Measurements from ENCODE around the gene CPB2.

The CPB2 gene

DNA sequence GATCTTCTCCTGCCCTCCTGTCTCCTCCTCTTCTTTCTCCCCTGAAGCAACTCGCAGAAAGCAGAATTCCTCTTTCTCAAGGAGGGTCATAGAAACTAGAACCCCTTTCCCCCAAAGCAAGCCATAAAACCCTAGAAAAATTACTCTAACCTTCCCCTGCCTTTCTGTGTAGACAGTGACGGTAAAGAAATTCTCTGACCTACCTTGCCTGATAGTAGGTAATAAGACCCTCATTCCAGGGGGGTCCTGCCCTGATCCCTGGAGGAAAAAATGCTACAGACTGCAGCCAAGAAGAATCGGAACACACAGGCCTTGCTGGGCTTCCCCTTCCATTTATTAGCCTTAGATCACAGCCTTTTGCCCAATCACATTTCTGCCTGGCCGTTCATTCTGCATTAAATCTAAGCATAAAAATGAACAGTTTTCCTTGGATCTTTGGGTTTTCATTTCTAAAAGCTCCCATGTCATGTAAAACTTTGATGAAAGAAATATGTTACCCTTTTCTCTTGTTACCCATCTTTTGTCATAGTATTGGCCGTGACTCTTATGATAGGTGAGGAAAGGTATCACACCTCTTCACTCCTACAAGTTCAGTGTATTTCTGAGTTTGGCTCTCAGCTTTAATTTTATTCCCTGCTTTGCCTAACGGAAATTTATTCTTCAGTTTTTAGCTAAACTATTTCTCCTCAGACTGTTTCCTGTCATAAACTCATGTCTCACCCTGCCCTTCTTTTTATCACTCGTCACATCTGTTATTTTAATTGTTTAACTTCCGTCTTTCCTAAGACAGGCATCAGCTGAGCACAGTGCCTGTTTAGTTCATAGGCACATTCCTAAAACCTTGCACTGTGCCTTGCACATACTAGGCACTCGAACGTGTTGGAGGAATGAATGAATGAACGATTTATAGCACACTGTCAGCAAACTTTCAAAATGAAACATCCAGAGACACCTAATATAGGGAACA, 20.4 kb upstream of the CPB2 start:
- in situ Hi-C loops (cut with MboI; ENCODE audit: low sequenced_read_pairs, unreplicated experiment) = loop anchor here (25.0 kb wide), 1 partner anchor 313 kb away; no protein-coding TSS in a partner anchor
- DNase-seq (ENCODE audit: low spot score) = no peak
- TF ChIP-seq, protein P1, sequence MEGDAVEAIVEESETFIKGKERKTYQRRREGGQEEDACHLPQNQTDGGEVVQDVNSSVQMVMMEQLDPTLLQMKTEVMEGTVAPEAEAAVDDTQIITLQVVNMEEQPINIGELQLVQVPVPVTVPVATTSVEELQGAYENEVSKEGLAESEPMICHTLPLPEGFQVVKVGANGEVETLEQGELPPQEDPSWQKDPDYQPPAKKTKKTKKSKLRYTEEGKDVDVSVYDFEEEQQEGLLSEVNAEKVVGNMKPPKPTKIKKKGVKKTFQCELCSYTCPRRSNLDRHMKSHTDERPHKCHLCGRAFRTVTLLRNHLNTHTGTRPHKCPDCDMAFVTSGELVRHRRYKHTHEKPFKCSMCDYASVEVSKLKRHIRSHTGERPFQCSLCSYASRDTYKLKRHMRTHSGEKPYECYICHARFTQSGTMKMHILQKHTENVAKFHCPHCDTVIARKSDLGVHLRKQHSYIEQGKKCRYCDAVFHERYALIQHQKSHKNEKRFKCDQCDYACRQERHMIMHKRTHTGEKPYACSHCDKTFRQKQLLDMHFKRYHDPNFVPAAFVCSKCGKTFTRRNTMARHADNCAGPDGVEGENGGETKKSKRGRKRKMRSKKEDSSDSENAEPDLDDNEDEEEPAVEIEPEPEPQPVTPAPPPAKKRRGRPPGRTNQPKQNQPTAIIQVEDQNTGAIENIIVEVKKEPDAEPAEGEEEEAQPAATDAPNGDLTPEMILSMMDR (IDR thresholded peaks at IDR 0.05; ENCODE audit: borderline replicate concordance, control extremely low read depth, extremely low read depth, insufficient read depth, missing control alignments) = no peak

DNA sequence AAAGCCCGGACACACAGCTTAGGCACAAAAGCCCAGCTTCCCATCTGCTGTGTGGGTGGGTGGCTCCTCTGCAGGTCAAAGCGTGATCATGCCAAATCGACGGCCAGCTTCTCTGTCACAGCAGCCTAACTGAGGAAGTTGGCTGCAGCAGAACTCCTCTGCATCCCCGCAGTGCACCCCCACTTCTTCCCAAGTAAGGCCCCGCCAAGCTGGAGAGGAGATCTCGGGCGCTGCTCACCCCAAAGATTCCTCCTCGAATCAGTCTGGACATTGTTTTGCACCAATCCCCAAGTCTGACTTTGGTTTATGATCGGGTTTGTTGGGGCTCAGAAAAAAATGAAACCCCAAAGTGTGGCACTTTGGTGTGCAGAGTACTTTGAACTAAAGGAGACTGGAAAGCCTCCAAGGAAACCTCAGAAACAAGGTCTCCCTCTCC, 19.7 kb upstream of the CPB2 start:
- in situ Hi-C loops (cut with MboI; ENCODE audit: low sequenced_read_pairs, unreplicated experiment) = loop anchor here (25.0 kb wide), 1 partner anchor 312 kb away; no protein-coding TSS in a partner anchor
- no peak for DNase-seq (ENCODE audit: low spot score)
- TF ChIP-seq, protein P1 (IDR thresholded peaks at IDR 0.05; ENCODE audit: borderline replicate concordance, control extremely low read depth, extremely low read depth, insufficient read depth, missing control alignments) = no peak

DNA sequence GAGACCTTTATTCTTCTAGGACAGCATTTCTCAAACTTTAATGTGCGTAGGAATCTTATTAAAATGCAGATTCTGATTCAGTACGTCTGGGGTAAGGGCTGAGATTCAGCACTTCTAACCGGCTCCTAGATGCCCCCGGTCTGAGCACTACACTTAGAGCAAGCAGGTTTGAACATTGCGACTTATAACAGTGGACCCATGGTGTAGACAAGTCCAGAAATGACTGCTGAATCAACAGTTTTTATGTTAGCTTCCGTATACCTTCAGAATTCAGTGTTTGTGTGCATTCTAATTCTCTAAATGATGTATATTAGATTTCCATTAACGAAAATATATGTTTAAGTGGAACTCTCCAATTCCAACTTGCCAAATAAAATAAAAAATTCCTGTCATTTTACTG, 17.5 kb upstream of the CPB2 start:
- TF ChIP-seq, protein P1 (IDR thresholded peaks at IDR 0.05; ENCODE audit: borderline replicate concordance, control extremely low read depth, extremely low read depth, insufficient read depth, missing control alignments) = no peak
- no peak for DNase-seq (ENCODE audit: low spot score)
- in situ Hi-C loops (cut with MboI; ENCODE audit: low sequenced_read_pairs, unreplicated experiment) = loop anchor here (25.0 kb wide), 1 partner anchor 310 kb away; no protein-coding TSS in a partner anchor

DNA sequence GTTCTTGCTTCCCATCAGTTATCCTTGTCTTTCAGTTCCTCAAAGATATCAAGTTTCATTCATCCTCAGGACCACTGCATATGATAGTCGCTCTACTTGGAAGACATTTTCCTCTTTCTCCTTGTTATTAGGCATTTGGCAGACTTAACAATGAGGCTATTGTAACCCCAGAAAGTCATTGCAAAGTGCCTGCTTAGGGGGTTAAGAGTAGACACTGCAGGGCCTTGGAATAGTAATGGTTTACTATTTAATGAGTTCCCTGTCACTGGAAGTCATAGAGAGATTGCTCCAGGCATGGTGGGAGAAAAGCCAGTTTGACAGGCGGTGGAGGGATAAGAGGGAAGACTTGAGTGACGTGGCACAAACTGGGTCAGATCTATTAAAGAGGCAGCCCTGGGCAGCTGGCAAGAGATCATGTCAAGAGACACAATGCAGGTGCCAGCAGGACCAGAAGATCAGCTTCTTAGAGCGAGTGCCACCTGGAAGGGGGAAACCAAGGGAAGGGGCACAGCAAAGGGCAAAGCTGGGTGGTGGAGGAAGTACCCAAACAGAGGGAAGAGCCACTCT, 16.8 kb upstream of the CPB2 start:
- in situ Hi-C loops (cut with MboI; ENCODE audit: low sequenced_read_pairs, unreplicated experiment) = loop anchor here (25.0 kb wide), 1 partner anchor 309 kb away; no protein-coding TSS in a partner anchor
- TF ChIP-seq, protein P1 (IDR thresholded peaks at IDR 0.05; ENCODE audit: borderline replicate concordance, control extremely low read depth, extremely low read depth, insufficient read depth, missing control alignments) = no peak
- no peak for DNase-seq (ENCODE audit: low spot score)

DNA sequence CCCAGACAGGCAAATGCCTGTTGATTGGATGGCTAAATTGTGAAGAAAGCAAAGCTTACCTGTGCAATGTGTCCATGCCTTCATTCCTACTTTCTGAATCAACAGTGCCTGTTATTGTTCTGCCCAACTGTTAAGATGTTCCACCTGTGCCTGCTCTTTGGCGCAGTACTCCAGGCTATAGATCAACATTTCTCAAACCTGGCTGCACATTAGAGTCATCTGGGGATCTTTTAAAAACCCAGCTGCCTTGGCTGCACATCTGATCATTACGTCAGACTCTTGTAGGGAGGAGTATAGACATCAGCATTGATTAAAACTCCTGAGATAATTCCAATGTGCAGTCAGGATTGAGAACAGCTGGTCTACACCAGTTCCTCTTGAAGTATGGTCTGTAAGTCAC, 16.2 kb upstream of the CPB2 start:
- in situ Hi-C loops (cut with MboI; ENCODE audit: low sequenced_read_pairs, unreplicated experiment) = loop anchor here (25.0 kb wide), 1 partner anchor 309 kb away; no protein-coding TSS in a partner anchor
- TF ChIP-seq, protein P1 (IDR thresholded peaks at IDR 0.05; ENCODE audit: borderline replicate concordance, control extremely low read depth, extremely low read depth, insufficient read depth, missing control alignments) = no peak
- DNase-seq (ENCODE audit: low spot score) = no peak

DNA sequence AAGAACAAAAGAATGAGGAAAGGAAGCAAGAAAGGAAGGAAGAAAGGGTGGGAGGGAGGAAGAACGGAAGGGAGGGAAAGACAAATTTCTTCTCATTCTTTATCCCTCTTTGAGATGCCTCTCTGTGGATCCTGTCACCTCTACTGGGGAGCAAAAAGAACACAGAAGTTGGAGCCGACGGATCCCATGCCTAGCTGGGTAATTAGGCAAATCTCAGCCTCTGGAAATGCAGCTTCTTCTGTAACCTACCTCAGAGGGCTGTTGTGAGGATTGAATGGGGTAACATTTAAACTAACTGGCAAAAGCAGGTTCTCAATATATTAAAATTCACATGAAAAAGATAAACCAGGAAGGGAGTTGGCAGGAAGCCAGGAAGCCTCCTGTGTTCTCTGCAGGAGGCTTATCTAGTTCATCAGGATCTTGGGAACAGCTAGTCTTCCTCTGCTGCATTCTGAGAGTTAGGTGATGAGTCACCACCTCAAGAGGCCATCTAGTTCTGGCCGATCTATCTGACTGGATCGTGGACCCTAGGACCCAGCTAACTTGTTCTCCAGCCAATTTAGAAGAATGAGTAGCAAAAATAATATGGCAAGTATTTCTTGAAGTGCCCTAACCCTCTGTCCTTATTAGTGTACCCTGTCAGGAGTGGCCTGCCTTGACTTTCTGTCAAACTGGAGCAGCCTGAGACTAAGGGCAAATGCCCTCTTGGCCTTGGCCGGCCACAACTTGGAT, 15.2 kb upstream of the CPB2 start:
- in situ Hi-C loops (cut with MboI; ENCODE audit: low sequenced_read_pairs, unreplicated experiment) = loop anchor here (25.0 kb wide), 1 partner anchor 308 kb away; no protein-coding TSS in a partner anchor
- DNase-seq (ENCODE audit: low spot score) = no peak
- TF ChIP-seq, protein P1 (IDR thresholded peaks at IDR 0.05; ENCODE audit: borderline replicate concordance, control extremely low read depth, extremely low read depth, insufficient read depth, missing control alignments) = no peak
